SK-N-SH (cell line): ENCODE data around the gene ZMAT5. TPM values are rescaled to one million over a fixed set of nuclear protein-coding genes. Genes with fewer than 3 reads are reported as not detected.

Experiments used
- CTCF ChIA-PET: fragments of 300-600, 350-600 bp; formaldehyde crosslinking; extraction: SDS; loops from one replicate; lab custom pipeline; 2021; lab: Yijun Ruan, JAX
- POLR2A ChIA-PET: fragments of 350-600 bp; sonication (Branson Sonifier 250); formaldehyde crosslinking; extraction: SDS; loops from one replicate; lab custom pipeline; 2020; ENCODE audit warnings: antibody characterized with exemption, inconsistent platforms; lab: Yijun Ruan, JAX
- DNase-seq: peaks from one replicate; pipeline ENCODE4 v3.0.0; 2012
- H2AFZ ChIP-seq: fragments of 200-600 bp; sonication (generic); 2 replicates; pipeline ENCODE4 v1.8.1; 2016; ENCODE audit warnings: antibody characterized with exemption, mild to moderate bottlenecking, low read depth
- H3F3A ChIP-seq: fragments of 200-600 bp; sonication (generic); replicated peaks from 2 replicates; pipeline ENCODE3; 2016; ENCODE audit warnings: antibody characterized with exemption, mild to moderate bottlenecking; ENCODE audit not compliant: insufficient read depth
- H3K27ac ChIP-seq, 2 experiments: fragments of 200-500 bp in 1 of 2; fragments of 200-600 bp in 1 of 2; sonication (Bioruptor generic) in 1 of 2; sonication (generic), shearing (Covaris generic) in 1 of 2; 2 replicates each; pipeline versions ENCODE4 v1.5.1 to v1.6.1; 2014 to 2016; ENCODE audit warnings: low read depth in 2 of 2, inconsistent platforms in 1 of 2, low read length in 1 of 2, mild to moderate bottlenecking in 1 of 2, mixed read lengths in 1 of 2
- H3K27me3 ChIP-seq: fragments of 200-600 bp; sonication (generic), shearing (Covaris generic); 2 replicates; pipeline ENCODE4 v1.6.1; 2016; ENCODE audit warnings: mixed run types; ENCODE audit not compliant: insufficient read depth
- H3K36me3 ChIP-seq, 2 experiments: fragments of 200-500 bp in 1 of 2; fragments of 200-600 bp in 1 of 2; sonication (Bioruptor generic) in 1 of 2; sonication (generic) in 1 of 2; replicated peaks in 1 of 2; 2 replicates each; pipeline versions ENCODE3 to v1.5.1; 2014 to 2016; ENCODE audit warnings: low read length in 1 of 2, mild to moderate bottlenecking in 1 of 2; ENCODE audit not compliant: insufficient read depth in 2 of 2, control insufficient read depth in 1 of 2
- H3K4me1 ChIP-seq, 2 experiments: fragments of 200-500 bp in 1 of 2; fragments of 200-600 bp in 1 of 2; sonication (Bioruptor generic) in 1 of 2; sonication (generic), shearing (Covaris generic) in 1 of 2; 2 replicates each; pipeline versions ENCODE4 v1.5.1 to v1.6.1; 2014 to 2016; ENCODE audit warnings: low read depth in 1 of 2, low read length in 1 of 2, mixed run types in 1 of 2; ENCODE audit not compliant: insufficient read depth in 2 of 2, control insufficient read depth in 1 of 2
- H3K4me2 ChIP-seq: fragments of 200-600 bp; sonication (generic), shearing (Covaris generic); 2 replicates; pipeline ENCODE4 v1.6.1; 2017; ENCODE audit warnings: mixed run types
- H3K4me3 ChIP-seq, 2 experiments: fragments of 200-500 bp in 1 of 2; fragments of 200-600 bp in 1 of 2; sonication (Bioruptor generic) in 1 of 2; sonication (generic), shearing (Covaris generic) in 1 of 2; 2 replicates each; pipeline versions ENCODE4 v1.5.1 to v1.8.1; 2014 to 2016; ENCODE audit warnings: low read depth in 2 of 2, inconsistent platforms in 1 of 2, low read length in 1 of 2, mild to moderate bottlenecking in 1 of 2, mixed read lengths in 1 of 2, moderate library complexity in 1 of 2
- H3K79me2 ChIP-seq: fragments of 200-600 bp; sonication (generic); 2 replicates; pipeline ENCODE4 v1.8.1; 2017; ENCODE audit warnings: mild to moderate bottlenecking; ENCODE audit not compliant: insufficient read depth
- H3K9ac ChIP-seq: fragments of 200-600 bp; sonication (generic); 2 replicates; pipeline ENCODE4 v1.6.1; 2017; ENCODE audit warnings: mixed run types
- H3K9me2 ChIP-seq: fragments of 200-600 bp; sonication (generic); 2 replicates; pipeline ENCODE4 v1.6.1; 2017; ENCODE audit warnings: mixed run types
- H3K9me3 ChIP-seq: fragments of 200-600 bp; sonication (generic); 2 replicates; pipeline ENCODE4 v1.6.1; 2017; ENCODE audit warnings: mixed run types, mild to moderate bottlenecking, moderate library complexity
- H4K20me1 ChIP-seq: fragments of 200-600 bp; sonication (generic); 2 replicates; pipeline ENCODE4 v1.6.1; 2017; ENCODE audit warnings: mild to moderate bottlenecking, mixed run types; ENCODE audit not compliant: insufficient read depth
- CHD2 ChIP-seq: fragments of 150-350 bp; IDR thresholded peaks from 2 replicates; pipeline ENCODE4 v1.6.1; 2018; ENCODE audit warnings: low read length; ENCODE audit not compliant: partially characterized antibody
- ELF1 ChIP-seq: IDR thresholded peaks from 2 replicates; pipeline ENCODE4 v1.4.0; 2012
- EP300 ChIP-seq, 2 experiments: IDR thresholded peaks; 2 replicates each; pipeline versions ENCODE4 v1.4.0 to v1.6.1; 2012; ENCODE audit warnings: borderline replicate concordance in 1 of 2, low read depth in 1 of 2, low read length in 1 of 2
- EZH2phosphoT487 ChIP-seq: fragments of 200-600 bp; sonication (generic); IDR thresholded peaks from 2 replicates; pipeline ENCODE4 v1.6.1; 2017; ENCODE audit warnings: low read depth, mixed run types, mild to moderate bottlenecking, antibody characterized with exemption, moderate library complexity, borderline replicate concordance
- FOXJ3 ChIP-seq: sonication (generic); formaldehyde crosslinking; IDR thresholded peaks from 2 replicates; pipeline ENCODE4 v1.5.1; 2020; ENCODE audit warnings: mild to moderate bottlenecking, missing genetic modification reagents
- MEF2A ChIP-seq: IDR thresholded peaks from 2 replicates; pipeline ENCODE4 v1.4.0; 2012; ENCODE audit warnings: low read depth, borderline replicate concordance
- MXI1 ChIP-seq: IDR thresholded peaks from 2 replicates; pipeline ENCODE4 v1.6.1; 2012; ENCODE audit warnings: mild to moderate bottlenecking, low read depth, low read length, improper control_type of control experiment
- NFIC ChIP-seq: IDR thresholded peaks from 2 replicates; pipeline ENCODE4 v1.4.0; 2012; ENCODE audit warnings: borderline replicate concordance
- NRF1 ChIP-seq: IDR thresholded peaks from 2 replicates; pipeline ENCODE4 v1.6.1; 2012; ENCODE audit warnings: low read depth, mild to moderate bottlenecking, low read length
- RAD21 ChIP-seq: IDR thresholded peaks from 2 replicates; pipeline ENCODE4 v1.6.1; 2012; ENCODE audit warnings: mild to moderate bottlenecking, low read length
- RCOR1 ChIP-seq: fragments of 150-350 bp; IDR thresholded peaks from 2 replicates; pipeline ENCODE4 v1.6.1; 2017; ENCODE audit warnings: antibody characterized with exemption, low read length
- SIN3A ChIP-seq: IDR thresholded peaks from 2 replicates; pipeline ENCODE4 v1.6.1; 2012; ENCODE audit warnings: low read depth, mild to moderate bottlenecking, low read length, moderate library complexity, borderline replicate concordance
- SMC3 ChIP-seq: IDR thresholded peaks from 2 replicates; pipeline ENCODE4 v1.6.1; 2012; ENCODE audit warnings: low read depth, low read length, improper control_type of control experiment
- TAF1 ChIP-seq: IDR thresholded peaks from 2 replicates; pipeline ENCODE4 v1.6.1; 2012; ENCODE audit warnings: low read depth, mild to moderate bottlenecking, low read length, moderate library complexity, borderline replicate concordance
- TCF12 ChIP-seq: IDR thresholded peaks from 2 replicates; pipeline ENCODE4 v1.4.0; 2012
- USF2 ChIP-seq: fragments of 150-350 bp; IDR thresholded peaks from 2 replicates; pipeline ENCODE4 v1.6.1; 2017; ENCODE audit warnings: antibody characterized with exemption, low read length, low read depth, borderline replicate concordance
- YY1 ChIP-seq: IDR thresholded peaks from 2 replicates; pipeline ENCODE4 v1.4.0; 2012; ENCODE audit warnings: low read depth, mild to moderate bottlenecking
- WGBS: methylation state at CpG from one replicate; pipeline ENCODE4 v1.1.6; 2017; ENCODE audit warnings: low lambda C conversion rate; 5-methylcytosine and 5-hydroxymethylcytosine counted together
- polyA plus RNA-seq, 3 experiments: library from polyadenylated mRNA; depleted of rRNA; stranded (reverse); fragments of >200 nt; gene quantifications; 2 replicates each; pipeline ENCODE4 v1.2.3, GENCODE V29; 2012
- TF ChIP-seq, protein P1 (sequence below): IDR thresholded peaks from 2 replicates; pipeline ENCODE4 v1.4.0; 2012; ENCODE audit warnings: low read depth, borderline replicate concordance
- TF ChIP-seq, protein P2 (sequence below): IDR thresholded peaks from 2 replicates; pipeline ENCODE4; 2012
- TF ChIP-seq, protein P3 (sequence below): fragments of 200-600 bp; sonication (generic); IDR thresholded peaks from 2 replicates; pipeline ENCODE4 v1.6.1; 2017; ENCODE audit warnings: antibody characterized with exemption, mild to moderate bottlenecking, moderate library complexity

The ZMAT5 gene
- polyA plus RNA-seq, 1 of the 3 experiments (the other 2 are of a cell fraction) = 35.0 TPM

DNA sequence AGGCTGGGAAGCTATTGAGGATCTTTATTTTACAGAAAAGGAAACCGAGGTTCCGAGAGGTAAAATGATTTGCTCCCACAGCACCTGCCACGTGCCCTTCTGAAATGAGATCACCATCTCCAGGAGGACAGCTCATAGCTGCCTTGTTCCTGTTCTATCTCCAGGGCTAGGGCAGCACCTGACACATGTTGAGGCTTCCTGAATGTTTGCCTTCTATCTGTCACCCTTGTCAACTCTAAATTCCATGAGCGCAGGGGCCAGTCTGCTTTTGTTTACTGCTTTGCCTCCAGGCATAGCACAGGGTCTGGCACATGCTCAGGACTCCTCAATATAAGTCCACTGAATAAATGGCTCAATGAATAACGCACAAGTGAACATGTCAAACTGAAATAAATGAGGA lies 47.2 kb upstream of the ZMAT5 start:
- Histone ChIP-seq H3K4me3 (no peak overlapping the region), H3K9ac (no peak overlapping the region), H3K9me3 (no peaks in the 10 kb centered on the region), H3K9me2 (no peaks in the 10 kb centered on the region), H4K20me1 (no peaks in the 10 kb centered on the region), H3K27me3 (no peaks in the 10 kb centered on the region), H3K4me1 (peaks cover 0 to 2% of the 10 kb centered on the region in 2 experiments; a peak in 1 of 4 replicates), H3F3A (no peaks in the 10 kb centered on the region), H3K36me3 (peaks cover 34 to 56% of the 10 kb centered on the region in 2 experiments), H3K79me2 (no peaks in the 10 kb centered on the region), H3K27ac (no peak overlapping the region), H3K4me2 (no peak overlapping the region), H2AFZ (no peak overlapping the region)
- 82% methylated on average over 5 of the region's 5 CpGs for WGBS
- DNase-seq = no peak
- ChIA-PET POLR2A (no interaction called here), CTCF (interaction anchor here (0.7 to 1.4 kb wide), 3 partner anchors 95 to 274 kb away, joined by 3 to 6 read pairs (median 4); no protein-coding TSS in a partner anchor)
- TF ChIP-seq, protein P1, sequence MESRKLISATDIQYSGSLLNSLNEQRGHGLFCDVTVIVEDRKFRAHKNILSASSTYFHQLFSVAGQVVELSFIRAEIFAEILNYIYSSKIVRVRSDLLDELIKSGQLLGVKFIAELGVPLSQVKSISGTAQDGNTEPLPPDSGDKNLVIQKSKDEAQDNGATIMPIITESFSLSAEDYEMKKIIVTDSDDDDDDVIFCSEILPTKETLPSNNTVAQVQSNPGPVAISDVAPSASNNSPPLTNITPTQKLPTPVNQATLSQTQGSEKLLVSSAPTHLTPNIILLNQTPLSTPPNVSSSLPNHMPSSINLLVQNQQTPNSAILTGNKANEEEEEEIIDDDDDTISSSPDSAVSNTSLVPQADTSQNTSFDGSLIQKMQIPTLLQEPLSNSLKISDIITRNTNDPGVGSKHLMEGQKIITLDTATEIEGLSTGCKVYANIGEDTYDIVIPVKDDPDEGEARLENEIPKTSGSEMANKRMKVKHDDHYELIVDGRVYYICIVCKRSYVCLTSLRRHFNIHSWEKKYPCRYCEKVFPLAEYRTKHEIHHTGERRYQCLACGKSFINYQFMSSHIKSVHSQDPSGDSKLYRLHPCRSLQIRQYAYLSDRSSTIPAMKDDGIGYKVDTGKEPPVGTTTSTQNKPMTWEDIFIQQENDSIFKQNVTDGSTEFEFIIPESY = no peak
- TF ChIP-seq MXI1 (no peak), SMC3 (no peak), SIN3A (no peak), USF2 (no peak), NFIC (no peak), TCF12 (no peak), YY1 (no peak), MEF2A (no peak), FOXJ3 (CRISPR knock-in tag) (no peak), RCOR1 (no peak), NRF1 (no peak), CHD2 (no peak), ELF1 (no peak), EP300 (IDR thresholded peaks at IDR 0.05; ENCODE audit: borderline replicate concordance in 1 of 2, low read depth in 1 of 2, low read length in 1 of 2) (no peak), EZH2phosphoT487 (no peak), TAF1 (no peak), RAD21 (no peak)
- TF ChIP-seq, protein P2, sequence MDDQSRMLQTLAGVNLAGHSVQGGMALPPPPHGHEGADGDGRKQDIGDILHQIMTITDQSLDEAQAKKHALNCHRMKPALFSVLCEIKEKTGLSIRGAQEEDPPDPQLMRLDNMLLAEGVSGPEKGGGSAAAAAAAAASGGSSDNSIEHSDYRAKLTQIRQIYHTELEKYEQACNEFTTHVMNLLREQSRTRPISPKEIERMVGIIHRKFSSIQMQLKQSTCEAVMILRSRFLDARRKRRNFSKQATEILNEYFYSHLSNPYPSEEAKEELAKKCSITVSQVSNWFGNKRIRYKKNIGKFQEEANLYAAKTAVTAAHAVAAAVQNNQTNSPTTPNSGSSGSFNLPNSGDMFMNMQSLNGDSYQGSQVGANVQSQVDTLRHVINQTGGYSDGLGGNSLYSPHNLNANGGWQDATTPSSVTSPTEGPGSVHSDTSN = no peak
- TF ChIP-seq, protein P3, sequence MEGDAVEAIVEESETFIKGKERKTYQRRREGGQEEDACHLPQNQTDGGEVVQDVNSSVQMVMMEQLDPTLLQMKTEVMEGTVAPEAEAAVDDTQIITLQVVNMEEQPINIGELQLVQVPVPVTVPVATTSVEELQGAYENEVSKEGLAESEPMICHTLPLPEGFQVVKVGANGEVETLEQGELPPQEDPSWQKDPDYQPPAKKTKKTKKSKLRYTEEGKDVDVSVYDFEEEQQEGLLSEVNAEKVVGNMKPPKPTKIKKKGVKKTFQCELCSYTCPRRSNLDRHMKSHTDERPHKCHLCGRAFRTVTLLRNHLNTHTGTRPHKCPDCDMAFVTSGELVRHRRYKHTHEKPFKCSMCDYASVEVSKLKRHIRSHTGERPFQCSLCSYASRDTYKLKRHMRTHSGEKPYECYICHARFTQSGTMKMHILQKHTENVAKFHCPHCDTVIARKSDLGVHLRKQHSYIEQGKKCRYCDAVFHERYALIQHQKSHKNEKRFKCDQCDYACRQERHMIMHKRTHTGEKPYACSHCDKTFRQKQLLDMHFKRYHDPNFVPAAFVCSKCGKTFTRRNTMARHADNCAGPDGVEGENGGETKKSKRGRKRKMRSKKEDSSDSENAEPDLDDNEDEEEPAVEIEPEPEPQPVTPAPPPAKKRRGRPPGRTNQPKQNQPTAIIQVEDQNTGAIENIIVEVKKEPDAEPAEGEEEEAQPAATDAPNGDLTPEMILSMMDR = no peak
